Osteocyte (in vitro differentiated cells): Measurements from ENCODE around the gene DOK6. TPM values are rescaled to one million over a fixed set of nuclear protein-coding genes. Genes with fewer than 3 reads are reported as not detected.
"Not testable (repeated sequence)": the region's sequence is repeated elsewhere in the genome, so short reads cannot be mapped to it uniquely, and the experiment has no call there.

Source experiments
- DNase-seq: peaks from one replicate; pipeline ENCODE4 v3.0.0; 2021; ENCODE audit warnings: mixed read lengths; ENCODE audit not compliant: unreplicated experiment; ENCODE audit errors: extremely low spot score
- H3K27ac Mint-ChIP-seq: one replicate; pipeline ENCODE4 v1.8.0; 2021; ENCODE audit warnings: mild to moderate bottlenecking, mixed read lengths; ENCODE audit not compliant: unreplicated experiment
- H3K27me3 Mint-ChIP-seq: one replicate; pipeline ENCODE4 v1.8.0; 2021; ENCODE audit warnings: mixed read lengths; ENCODE audit not compliant: unreplicated experiment
- H3K36me3 Mint-ChIP-seq: one replicate; pipeline ENCODE4 v1.8.0; 2021; ENCODE audit warnings: mixed read lengths; ENCODE audit not compliant: unreplicated experiment
- H3K4me1 Mint-ChIP-seq: one replicate; pipeline ENCODE4 v1.8.0; 2021; ENCODE audit warnings: mixed read lengths; ENCODE audit not compliant: unreplicated experiment
- H3K4me3 Mint-ChIP-seq: one replicate; pipeline ENCODE4 v1.8.0; 2021; ENCODE audit warnings: mild to moderate bottlenecking, moderate library complexity, mixed read lengths; ENCODE audit not compliant: unreplicated experiment
- H3K9me3 Mint-ChIP-seq: one replicate; pipeline ENCODE4 v1.8.0; 2021; ENCODE audit warnings: mixed read lengths; ENCODE audit not compliant: unreplicated experiment
- CTCF ChIP-seq: fragments of 200-600 bp; sonication (generic); IDR thresholded peaks from 2 replicates; pipeline ENCODE4 v1.5.0; 2021; ENCODE audit warnings: antibody characterized with exemption, mild to moderate bottlenecking, moderate library complexity
- total RNA-seq: library from RNA; stranded (reverse); gene quantifications from 2 replicates; pipeline ENCODE4 v1.2.1, GENCODE V29; 2021

Gene DOK6
- total RNA-seq, 1 donor from 2014 or later = 4.6 TPM

DNA sequence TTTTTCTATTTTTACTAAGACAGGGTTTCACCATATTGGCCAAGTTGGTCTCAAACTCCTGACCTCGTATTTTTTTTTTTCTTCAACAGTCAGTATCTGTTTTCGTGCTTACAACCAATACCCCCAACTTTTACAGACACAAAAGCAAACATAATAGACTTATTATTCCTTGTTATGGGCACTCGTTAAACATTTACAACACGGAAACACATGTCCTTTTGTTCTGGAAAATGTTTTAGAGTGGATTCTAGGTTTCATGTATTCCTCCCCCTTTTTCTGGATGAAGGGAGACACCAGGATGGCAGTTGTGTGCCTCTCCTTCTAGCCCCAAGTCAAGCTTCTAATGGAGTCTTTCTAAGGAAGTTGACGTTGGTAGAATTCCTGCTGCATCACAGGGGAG, 458.2 kb downstream of the DOK6 start:
- no peak for DNase-seq

DNA sequence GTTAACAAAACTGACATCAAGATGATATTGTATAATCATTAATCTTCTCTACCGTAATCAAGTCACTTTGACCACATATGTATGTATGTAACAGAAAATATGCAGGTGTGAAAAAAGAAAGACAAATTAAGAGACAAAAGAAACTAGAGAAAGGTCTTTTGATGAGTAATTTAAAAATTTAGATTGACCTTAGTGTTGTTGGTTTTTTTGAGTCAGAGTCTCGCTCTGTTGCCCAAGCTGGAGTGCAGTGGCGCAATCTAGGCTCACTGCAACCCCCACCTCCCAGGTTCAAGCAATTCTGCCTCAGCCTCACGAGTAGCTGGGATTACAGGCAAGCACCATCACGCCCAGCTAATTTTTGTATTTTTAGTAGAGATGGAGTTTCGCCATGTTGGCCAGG, 464.1 kb downstream of the DOK6 start:
- not testable (repeated sequence) for H3K9me3 Mint-ChIP-seq, H3K27me3 Mint-ChIP-seq, DNase-seq, H3K36me3 Mint-ChIP-seq, H3K4me3 Mint-ChIP-seq
- peaks cover 30% of the 10 kb centered on the region for H3K4me1 Mint-ChIP-seq
- peak overlapping the region; percentile 50 for H3K27ac Mint-ChIP-seq

More for the DNA sequence above, 458.2 kb downstream of the DOK6 start:
- no peak for TF ChIP-seq CTCF
- no peak overlapping the region for H3K4me3 Mint-ChIP-seq
- no peaks in the 10 kb centered on the region for H3K36me3 Mint-ChIP-seq
- no peaks in the 10 kb centered on the region for H3K27me3 Mint-ChIP-seq
- H3K9me3 Mint-ChIP-seq = peaks cover 5% of the 10 kb centered on the region
- peaks cover 8% of the 10 kb centered on the region for H3K4me1 Mint-ChIP-seq
- H3K27ac Mint-ChIP-seq = no peak overlapping the region

- H3K4me3 Mint-ChIP-seq = no peak overlapping the region
- H3K36me3 Mint-ChIP-seq = no peaks in the 10 kb centered on the region
- H3K27ac Mint-ChIP-seq = peak overlapping the region; percentile 54
- peaks cover 33% of the 10 kb centered on the region for H3K4me1 Mint-ChIP-seq
- H3K9me3 Mint-ChIP-seq = peaks cover 9% of the 10 kb centered on the region
- no peak for DNase-seq
- no peak for TF ChIP-seq CTCF
- H3K27me3 Mint-ChIP-seq = no peaks in the 10 kb centered on the region
Observed at GRCh38 chr18:69865776-69866175, 465.1 kb downstream of the DOK6 start.

GRCh38 chr18:69866212-69866611, 465.5 kb downstream of the DOK6 start:
- H3K27me3 Mint-ChIP-seq = no peaks in the 10 kb centered on the region
- no peaks in the 10 kb centered on the region for H3K36me3 Mint-ChIP-seq
- H3K9me3 Mint-ChIP-seq = peaks cover 9% of the 10 kb centered on the region
- no peak for TF ChIP-seq CTCF
- no peak for DNase-seq
- no peak overlapping the region for H3K4me3 Mint-ChIP-seq
- H3K4me1 Mint-ChIP-seq = peaks cover 33% of the 10 kb centered on the region
- H3K27ac Mint-ChIP-seq = peak overlapping the region; percentile 54

GRCh38 chr18:69870736-69871135, 470.0 kb downstream of the DOK6 start:
- peaks cover 26% of the 10 kb centered on the region for H3K4me1 Mint-ChIP-seq
- TF ChIP-seq CTCF = no peak
- no peaks in the 10 kb centered on the region for H3K36me3 Mint-ChIP-seq
- H3K9me3 Mint-ChIP-seq = no peaks in the 10 kb centered on the region
- H3K4me3 Mint-ChIP-seq = no peak overlapping the region
- no peak for DNase-seq
- no peak overlapping the region for H3K27ac Mint-ChIP-seq
- H3K27me3 Mint-ChIP-seq = no peaks in the 10 kb centered on the region

GRCh38 chr18:69871363-69871762, 470.7 kb downstream of the DOK6 start:
- DNase-seq = no peak
- no peak overlapping the region for H3K4me3 Mint-ChIP-seq
- no peak overlapping the region for H3K27ac Mint-ChIP-seq
- H3K9me3 Mint-ChIP-seq = no peaks in the 10 kb centered on the region
- peaks cover 20% of the 10 kb centered on the region for H3K4me1 Mint-ChIP-seq
- H3K27me3 Mint-ChIP-seq = no peaks in the 10 kb centered on the region
- TF ChIP-seq CTCF = no peak
- no peaks in the 10 kb centered on the region for H3K36me3 Mint-ChIP-seq
